Activated naive CD8-positive, alpha-beta T cell treated with anti-CD3 and anti-CD28 coated beads, Interleukin-2, amount 50 U/mL, for 24 hours (primary cell): ENCODE results near the gene SLC2A6.

Experiments used
- ATAC-seq: fragments of 150-1000 bp; cut with Tn5 transposase; one replicate; pipeline ENCODE4 v1.10.0; 2021
- DNase-seq: peaks from one replicate; pipeline ENCODE4 v3.0.0; 2021
- H3K27ac Mint-ChIP-seq: one replicate; pipeline ENCODE4 v1.8.0; 2021; ENCODE audit warnings: mild to moderate bottlenecking, mixed read lengths
- H3K27me3 Mint-ChIP-seq: one replicate; pipeline ENCODE4 v1.8.0; 2021; ENCODE audit warnings: mixed read lengths
- H3K36me3 Mint-ChIP-seq: one replicate; pipeline ENCODE4 v1.8.0; 2021; ENCODE audit warnings: low read depth, mixed read lengths
- H3K4me1 Mint-ChIP-seq: one replicate; pipeline ENCODE4 v1.8.0; 2021; ENCODE audit warnings: mixed read lengths
- H3K4me3 Mint-ChIP-seq: one replicate; pipeline ENCODE4 v1.8.0; 2021; ENCODE audit warnings: mild to moderate bottlenecking, moderate library complexity, mixed read lengths
- H3K9me3 Mint-ChIP-seq: one replicate; pipeline ENCODE4 v1.8.0; 2021; ENCODE audit warnings: mixed read lengths

The SLC2A6 gene

DNA sequence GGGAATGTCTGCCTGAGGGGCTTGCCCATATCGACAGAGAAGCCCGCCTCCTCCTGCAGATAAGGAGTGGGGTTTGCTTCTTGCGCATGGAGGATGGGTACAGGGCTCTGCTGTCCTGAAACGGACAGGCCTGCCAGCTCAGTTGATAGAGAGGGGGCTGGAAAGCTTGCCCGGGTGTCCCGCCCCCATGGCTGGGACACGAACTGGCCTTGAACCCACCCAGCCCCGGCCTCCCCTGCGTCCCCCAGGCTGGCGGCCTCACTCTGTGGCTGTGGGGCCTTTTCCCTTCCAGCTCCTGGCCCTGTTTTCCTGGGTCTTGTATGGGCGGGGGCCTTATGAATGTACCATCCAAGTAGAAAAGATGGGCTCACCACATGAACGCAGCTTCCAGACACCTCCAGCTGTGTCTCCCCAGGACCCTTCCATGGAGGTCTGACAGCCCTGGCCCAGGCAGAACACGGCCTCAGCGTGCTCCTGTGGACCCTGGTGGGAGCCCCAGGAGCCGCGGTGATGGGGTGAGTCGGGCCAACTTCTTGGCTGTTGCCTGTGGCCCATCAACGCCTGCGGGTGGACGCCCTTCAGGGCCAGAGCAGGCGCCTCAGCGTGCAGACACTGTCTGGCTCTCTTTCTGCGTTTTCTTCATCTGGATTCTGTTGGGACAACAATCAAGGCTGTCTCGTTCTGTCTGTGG lies 15.9 kb upstream of the SLC2A6 start:
- no peak for DNase-seq
- Mint-ChIP-seq H3K4me1 (no peaks in the 10 kb centered on the region), H3K27ac (no peak overlapping the region), H3K9me3 (no peaks in the 10 kb centered on the region), H3K4me3 (no peak overlapping the region), H3K27me3 (no peaks in the 10 kb centered on the region), H3K36me3 (no peaks in the 10 kb centered on the region)
- ATAC-seq = no peak

DNA sequence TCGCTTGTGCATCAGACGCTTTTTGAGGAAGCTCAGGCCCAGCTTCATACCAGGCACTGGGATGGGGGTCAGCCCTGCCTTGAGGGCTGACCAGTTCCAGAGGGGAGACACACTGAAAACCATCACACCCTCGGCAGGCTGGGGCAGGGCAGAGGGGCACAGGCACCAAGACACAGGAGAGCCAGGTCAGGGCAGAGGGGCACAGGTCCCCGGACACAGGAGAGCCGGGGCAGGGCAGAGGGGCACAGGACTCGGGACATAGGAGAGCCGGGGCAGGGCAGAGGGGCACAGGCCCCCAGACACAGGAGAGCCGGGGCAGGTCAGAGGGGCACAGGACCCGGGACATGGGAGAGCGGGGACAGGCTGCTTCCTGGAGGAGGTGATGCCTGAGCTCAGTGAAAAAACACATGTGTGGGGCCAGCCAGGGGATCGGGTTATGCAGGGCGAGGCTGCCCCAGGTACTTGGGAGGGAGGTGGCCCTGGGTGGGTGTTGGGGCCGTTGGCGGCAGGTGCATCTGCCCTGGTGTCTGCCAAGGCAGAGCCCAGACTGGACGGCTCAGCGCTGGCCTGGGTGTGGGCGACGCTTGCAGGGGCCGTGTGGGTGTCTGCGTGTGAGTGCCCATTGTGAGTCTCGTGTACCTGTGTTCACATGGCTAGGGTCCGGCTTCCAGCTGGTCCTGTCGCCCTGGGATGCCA lies 15.1 kb upstream of the SLC2A6 start:
- Mint-ChIP-seq H3K27ac (no peak overlapping the region), H3K27me3 (no peaks in the 10 kb centered on the region), H3K36me3 (no peaks in the 10 kb centered on the region), H3K9me3 (no peaks in the 10 kb centered on the region), H3K4me1 (no peaks in the 10 kb centered on the region), H3K4me3 (no peak overlapping the region)
- ATAC-seq = no peak
- DNase-seq = no peak

DNA sequence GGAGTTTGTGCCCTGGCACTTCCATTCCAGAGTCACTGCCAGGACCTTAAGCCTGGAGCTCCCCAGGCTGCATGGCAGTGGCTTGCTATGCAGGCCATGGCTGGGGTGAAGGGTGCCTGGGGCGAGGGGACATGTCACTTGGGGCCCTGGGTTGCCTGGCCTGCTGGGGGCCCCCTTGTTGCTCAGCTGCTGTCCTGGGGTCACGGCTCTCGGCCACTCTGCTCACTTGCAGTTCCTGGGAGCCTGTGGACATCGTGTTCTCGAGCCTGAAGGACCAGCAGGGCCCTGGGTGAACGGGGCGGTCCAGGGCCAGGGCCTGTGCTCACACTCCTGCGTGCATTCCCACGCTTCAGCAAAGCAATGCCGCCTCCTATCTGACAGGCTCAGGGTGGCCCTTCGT lies 14.5 kb upstream of the SLC2A6 start:
- H3K4me1 Mint-ChIP-seq = no peaks in the 10 kb centered on the region
- DNase-seq (no peak), ATAC-seq (no peak)
- H3K27ac Mint-ChIP-seq = no peak overlapping the region
- no peaks in the 10 kb centered on the region for H3K9me3 Mint-ChIP-seq
- H3K27me3 Mint-ChIP-seq = no peaks in the 10 kb centered on the region
- no peaks in the 10 kb centered on the region for H3K36me3 Mint-ChIP-seq
- no peak overlapping the region for H3K4me3 Mint-ChIP-seq

DNA sequence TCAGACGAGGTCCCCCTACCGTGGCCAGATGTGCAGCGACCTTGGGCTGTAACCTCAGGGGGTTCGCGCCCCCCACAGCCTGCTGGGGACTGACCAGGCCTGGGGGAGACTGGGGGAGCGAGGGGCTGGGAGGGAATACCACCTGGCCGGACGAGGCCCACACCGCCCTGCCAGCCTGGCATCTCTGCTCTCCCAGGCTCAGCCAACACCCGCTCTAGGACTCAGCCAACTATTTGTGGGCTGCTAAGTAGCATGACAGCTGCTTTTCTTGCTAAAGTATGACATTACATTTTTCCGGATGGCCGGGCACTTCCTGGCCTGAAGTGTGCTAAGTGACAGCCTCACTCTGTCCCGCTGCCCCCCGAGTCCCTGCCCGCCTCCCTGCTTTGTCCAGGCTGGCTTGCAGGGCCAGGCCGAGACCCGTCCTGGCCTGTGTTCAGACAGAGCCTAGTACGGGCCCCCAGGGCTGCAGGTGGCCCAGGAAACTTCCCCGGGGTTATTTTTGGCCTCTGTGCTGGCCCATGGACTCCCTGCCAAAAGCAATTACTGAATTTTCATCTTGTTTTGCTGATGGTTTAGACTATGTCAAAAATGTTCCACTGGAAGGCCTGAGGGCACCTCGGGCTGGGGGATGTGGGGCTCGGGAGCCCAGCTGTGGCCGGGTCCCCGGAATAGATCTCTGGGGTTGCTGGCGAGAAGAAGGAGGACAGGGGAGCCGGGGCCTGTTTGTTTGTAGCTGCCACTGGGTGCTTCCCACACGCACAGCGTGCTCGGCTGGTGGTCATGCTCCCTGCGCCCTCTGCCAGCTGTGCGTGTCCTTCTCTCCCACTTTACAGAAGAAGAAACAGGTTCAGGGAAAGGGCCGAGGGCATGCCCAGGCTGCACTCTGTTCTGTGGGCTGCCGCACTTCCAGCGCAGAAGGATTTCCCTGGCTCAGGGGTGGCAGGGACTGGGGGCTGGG lies 13.4 kb upstream of the SLC2A6 start:
- Mint-ChIP-seq H3K4me1 (no peaks in the 10 kb centered on the region), H3K9me3 (no peaks in the 10 kb centered on the region)
- no peak for ATAC-seq

DNA sequence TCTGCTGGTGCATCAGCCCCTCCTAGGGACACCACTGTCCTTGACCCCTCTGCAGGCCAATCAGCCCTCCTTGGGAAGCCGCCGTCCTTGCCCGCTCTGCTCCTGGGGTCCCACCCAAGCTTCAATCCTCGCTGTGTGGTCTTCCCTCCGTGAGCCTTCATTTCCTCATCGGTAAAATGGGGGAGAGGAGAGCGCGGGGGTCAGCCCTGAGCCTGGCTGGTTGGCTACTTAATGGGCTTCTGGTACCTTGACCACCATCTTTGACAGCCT lies 12.7 kb upstream of the SLC2A6 start:
- Mint-ChIP-seq H3K27me3 (no peaks in the 10 kb centered on the region), H3K27ac (no peak overlapping the region), H3K9me3 (no peaks in the 10 kb centered on the region), H3K4me1 (no peaks in the 10 kb centered on the region), H3K36me3 (no peaks in the 10 kb centered on the region), H3K4me3 (no peak overlapping the region)
- no peak for ATAC-seq
- DNase-seq = no peak

More for the DNA sequence above, 13.4 kb upstream of the SLC2A6 start:
- DNase-seq = no peak
- Mint-ChIP-seq H3K27ac (no peak overlapping the region), H3K4me3 (no peak overlapping the region), H3K27me3 (no peaks in the 10 kb centered on the region), H3K36me3 (no peaks in the 10 kb centered on the region)

DNA sequence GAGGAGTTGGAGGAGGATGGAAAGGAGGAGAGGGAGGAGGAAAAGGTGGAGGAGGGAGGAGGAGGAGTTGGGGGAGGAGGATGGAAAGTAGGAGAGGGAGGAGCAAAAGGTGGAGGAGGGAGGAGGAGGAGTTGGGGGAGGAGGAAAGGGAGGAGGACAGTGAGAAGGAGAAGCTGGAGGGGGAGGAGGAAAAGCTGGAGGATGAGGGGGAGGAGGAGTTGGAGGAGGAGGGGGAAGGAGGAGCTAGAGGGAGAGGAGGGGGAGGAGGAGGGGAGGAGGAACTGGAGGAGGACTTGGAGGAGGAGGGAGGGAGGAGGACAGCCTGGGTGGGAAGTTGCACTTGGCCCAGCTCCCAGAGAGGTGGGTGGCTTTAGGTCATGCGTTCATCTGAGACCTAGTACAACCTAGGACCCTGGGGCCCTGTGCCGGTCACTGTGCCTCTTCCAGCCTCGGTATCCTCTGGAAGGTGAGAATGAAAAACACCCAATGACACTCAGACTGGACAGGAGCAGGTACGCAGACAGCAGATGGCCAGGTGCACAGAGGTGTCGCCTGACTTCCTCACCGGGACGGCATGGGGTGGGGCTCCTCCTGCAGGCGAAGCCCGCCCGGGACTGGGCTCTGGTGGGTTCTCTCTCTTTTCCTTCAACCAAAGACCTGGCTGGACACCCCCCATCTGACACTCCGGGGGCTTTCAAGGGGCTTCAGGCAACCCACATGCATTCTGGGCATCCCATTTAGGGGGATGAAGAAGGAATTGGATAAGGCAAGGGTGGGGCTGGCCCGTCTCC lies 12.2 kb upstream of the SLC2A6 start:
- H3K27ac Mint-ChIP-seq = no peak overlapping the region
- H3K9me3 Mint-ChIP-seq = no peaks in the 10 kb centered on the region
- H3K27me3 Mint-ChIP-seq = no peaks in the 10 kb centered on the region
- DNase-seq = no peak
- peaks cover 2% of the 10 kb centered on the region for H3K4me1 Mint-ChIP-seq
- ATAC-seq = no peak
- no peaks in the 10 kb centered on the region for H3K36me3 Mint-ChIP-seq
- no peak overlapping the region for H3K4me3 Mint-ChIP-seq

DNA sequence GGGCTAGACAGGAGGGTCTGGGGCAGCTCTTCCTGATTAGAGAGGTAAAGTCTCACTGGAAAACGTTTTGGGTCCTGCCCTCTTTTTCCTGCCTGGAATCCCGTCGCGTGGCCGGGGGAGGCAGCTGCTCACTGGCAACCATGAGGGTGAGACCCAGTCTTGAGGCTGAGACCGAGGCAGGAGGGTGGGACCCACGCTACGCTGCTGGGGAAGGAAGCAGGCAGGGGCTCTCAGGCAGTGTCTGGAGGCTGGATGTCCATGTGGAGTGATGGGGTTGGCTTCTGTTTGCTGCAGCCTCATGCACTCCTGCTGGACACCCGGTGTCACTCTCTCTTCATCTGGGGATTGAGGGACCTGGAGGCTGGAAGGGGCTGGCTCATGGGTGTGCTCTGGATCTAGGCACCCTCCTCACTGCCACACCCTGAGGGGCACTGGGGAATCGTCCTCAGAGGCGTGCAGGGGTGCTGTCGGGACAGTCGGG lies 11.3 kb upstream of the SLC2A6 start:
- DNase-seq = no peak
- H3K27me3 Mint-ChIP-seq = no peaks in the 10 kb centered on the region
- H3K4me1 Mint-ChIP-seq = peaks cover 3% of the 10 kb centered on the region
- no peak for ATAC-seq
- H3K4me3 Mint-ChIP-seq = no peak overlapping the region
- no peak overlapping the region for H3K27ac Mint-ChIP-seq
- no peaks in the 10 kb centered on the region for H3K36me3 Mint-ChIP-seq
- no peaks in the 10 kb centered on the region for H3K9me3 Mint-ChIP-seq

DNA sequence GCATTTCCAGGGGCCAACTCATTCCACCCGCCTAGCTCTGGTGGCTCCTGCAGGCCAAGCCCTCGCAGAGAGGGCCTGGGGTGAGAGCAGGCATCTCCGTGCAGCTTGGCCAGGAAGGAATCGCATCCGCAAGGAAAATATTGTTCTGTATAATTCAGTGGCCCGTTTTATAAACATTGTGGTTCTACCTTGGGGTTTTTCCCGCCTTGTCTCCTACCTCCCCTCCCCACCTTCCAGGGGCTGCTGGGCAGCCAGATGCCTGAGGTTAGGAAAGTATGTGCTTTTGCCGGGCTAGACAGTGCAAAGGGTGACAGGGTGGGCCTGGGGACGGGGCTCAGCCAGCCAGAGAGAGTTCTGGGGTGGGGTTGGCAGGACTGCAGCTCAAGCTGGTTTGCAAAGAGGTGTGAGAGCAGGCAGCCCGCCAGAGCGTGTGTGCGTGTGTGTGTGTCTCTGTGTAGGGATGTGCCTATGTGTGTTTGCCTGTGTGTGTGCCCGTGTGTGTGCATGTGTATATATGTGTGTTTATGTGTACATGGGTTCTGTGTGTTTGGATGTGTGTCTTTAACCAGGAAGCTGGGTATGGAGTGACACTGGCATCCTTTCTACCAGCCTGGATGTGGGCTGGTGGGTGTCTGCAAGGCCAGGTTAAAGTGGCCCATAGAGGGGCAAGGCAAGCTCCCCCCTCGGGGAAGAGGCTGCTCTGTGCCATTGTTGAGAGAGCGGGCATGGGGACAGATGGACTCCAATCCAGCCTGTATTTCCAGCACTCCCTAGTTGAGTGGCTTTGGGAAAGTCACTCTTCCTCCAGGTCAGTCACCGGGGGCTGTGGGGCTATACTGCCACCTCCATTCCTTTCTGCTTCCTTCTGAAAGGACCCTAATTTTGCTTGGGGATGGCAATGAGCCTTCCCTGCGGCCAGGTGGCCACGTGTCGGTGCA lies 10.6 kb upstream of the SLC2A6 start:
- H3K4me3 Mint-ChIP-seq = no peak overlapping the region
- peaks cover 3% of the 10 kb centered on the region for H3K4me1 Mint-ChIP-seq
- ATAC-seq (no peak), DNase-seq (no peak)
- H3K9me3 Mint-ChIP-seq = no peaks in the 10 kb centered on the region
- no peak overlapping the region for H3K27ac Mint-ChIP-seq
- no peaks in the 10 kb centered on the region for H3K36me3 Mint-ChIP-seq
- H3K27me3 Mint-ChIP-seq = no peaks in the 10 kb centered on the region

DNA sequence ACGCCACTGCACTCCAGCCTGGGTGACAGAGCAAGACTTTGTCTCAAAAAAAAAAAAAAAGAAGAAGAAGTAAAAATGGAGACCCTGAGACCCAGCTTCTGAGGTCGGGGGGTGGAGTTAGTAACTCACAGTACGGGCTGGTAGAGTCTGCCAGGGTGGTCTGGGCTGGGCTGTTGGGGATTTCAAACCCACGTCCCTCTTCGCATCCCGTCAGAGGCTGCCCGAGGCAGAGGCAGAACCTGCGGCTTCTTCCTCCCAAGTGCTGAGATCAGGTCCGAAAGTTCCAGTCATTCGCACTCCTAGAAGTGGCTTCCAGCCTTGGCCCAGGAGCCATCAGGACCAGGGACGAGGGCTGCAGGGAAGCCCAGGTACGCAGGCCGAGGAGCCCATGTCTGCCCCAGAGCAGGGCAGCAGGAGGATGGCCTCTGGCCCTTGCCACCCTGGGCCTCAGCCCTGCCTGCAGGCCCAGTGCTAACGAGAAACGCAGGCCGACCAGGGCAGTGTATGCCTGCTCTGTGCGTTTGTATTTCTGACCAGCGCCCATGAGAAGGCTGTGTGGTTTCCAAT lies 9.9 kb upstream of the SLC2A6 start:
- Mint-ChIP-seq H3K27me3 (no peaks in the 10 kb centered on the region), H3K4me1 (peaks cover 3% of the 10 kb centered on the region), H3K27ac (no peak overlapping the region), H3K4me3 (no peak overlapping the region), H3K36me3 (no peaks in the 10 kb centered on the region), H3K9me3 (no peaks in the 10 kb centered on the region)
- DNase-seq (no peak), ATAC-seq (no peak)

DNA sequence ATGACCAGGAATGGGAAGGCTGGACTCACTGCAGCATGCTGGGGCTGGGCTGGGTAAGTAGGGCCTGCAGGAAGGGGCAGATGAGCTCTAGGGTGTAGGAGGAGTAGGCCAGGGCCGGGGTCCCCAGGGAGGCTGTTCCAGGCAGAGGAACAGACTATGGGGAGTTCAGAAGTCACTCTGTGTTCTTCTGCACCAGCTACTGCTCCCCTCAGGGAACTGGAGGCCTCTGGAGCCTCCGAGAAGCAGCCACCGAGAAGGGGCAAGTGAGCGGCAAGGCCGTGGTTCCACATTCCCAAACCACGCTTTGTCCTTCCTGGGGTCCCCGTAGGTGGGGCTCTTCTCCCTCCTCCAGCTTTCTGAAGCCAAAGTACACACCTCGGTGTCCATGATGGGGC lies 8.4 kb upstream of the SLC2A6 start:
- no peak overlapping the region for H3K4me3 Mint-ChIP-seq
- no peak for DNase-seq

DNA sequence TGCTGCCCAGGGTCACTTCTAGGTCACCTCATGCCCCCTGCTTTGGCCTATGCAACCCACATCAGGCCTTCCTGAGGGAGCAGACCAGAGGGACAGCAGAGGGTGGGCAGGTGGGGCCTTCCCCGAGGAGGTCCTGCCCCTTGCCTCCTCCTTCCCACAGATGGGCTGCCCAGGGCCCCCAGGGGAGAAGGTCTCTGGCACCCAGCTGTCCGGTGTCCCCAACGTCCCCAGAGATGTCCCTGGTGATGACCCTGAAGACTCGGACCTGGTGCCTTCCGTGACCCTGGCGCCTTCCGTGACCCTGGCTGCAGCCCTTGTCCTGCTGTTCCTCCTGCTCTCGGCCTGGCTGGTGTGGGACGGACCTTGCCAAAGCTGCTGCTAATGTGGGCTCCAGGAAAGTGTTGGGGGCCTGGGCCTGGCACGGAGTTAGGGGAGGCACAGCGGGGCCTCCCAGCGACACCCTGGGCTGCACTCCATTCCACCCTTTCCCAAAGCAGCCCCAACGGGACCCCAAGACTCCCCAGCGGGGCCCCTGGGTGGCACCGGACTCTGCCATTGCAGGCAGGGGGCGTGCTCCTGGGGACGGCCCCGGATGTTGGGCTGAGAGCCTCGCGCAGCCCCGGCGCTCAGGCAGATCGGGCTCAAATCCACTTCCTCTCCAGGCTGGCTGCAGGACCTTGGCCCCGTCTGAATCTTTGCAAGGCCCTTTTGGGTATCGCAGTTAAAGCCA lies 6.8 kb upstream of the SLC2A6 start:
- Mint-ChIP-seq H3K36me3 (no peaks in the 10 kb centered on the region), H3K27me3 (no peaks in the 10 kb centered on the region), H3K9me3 (no peaks in the 10 kb centered on the region), H3K4me1 (peaks cover 3% of the 10 kb centered on the region), H3K4me3 (no peak overlapping the region), H3K27ac (peak overlapping the region; percentile 68)
- ATAC-seq = peak; percentile 35
- DNase-seq = peak; percentile 28

More for the DNA sequence above, 8.4 kb upstream of the SLC2A6 start:
- Mint-ChIP-seq H3K36me3 (no peaks in the 10 kb centered on the region), H3K27ac (no peak overlapping the region), H3K4me1 (peaks cover 3% of the 10 kb centered on the region), H3K27me3 (no peaks in the 10 kb centered on the region), H3K9me3 (no peaks in the 10 kb centered on the region)
- ATAC-seq = no peak

DNA sequence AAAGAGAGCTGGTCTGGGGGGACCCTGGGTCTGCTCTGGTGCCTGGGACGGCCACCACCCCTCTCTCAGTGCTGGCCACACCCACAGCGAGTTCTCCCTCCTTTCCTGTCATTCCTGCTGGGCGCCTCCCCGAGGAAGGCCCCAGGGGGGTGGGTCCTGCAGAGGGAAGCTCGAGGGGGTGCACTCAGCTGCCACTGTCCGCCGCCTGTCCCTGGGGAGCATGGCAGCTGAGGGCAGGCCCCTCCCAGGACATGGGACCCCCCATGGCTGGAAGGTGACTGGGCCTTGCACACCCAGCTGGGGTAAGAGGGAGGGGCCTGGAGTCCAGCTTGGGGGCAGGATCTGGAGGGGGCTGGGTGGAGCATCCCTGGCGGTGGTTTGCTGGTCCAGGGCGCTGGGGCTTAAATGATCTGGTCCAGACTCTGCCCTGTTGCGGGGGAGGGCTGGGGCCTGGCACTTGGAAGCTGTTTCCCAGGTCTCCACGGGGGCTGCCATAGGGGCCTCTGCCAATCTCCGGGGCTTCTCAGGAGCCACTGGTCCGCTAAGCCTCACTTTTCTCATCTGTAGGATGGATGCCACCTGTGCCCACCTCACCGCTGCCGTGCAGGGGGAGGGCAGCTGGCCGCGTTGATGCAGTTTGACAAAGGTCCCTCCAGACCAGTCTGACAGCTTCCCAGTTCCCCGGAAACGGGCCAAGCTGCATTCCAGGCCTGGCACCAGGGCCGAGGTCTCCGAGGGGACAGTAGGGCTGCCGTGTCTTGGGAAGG lies 6.0 kb upstream of the SLC2A6 start:
- DNase-seq (no peak), ATAC-seq (no peak)
- no peaks in the 10 kb centered on the region for H3K9me3 Mint-ChIP-seq
- no peaks in the 10 kb centered on the region for H3K36me3 Mint-ChIP-seq
- H3K27me3 Mint-ChIP-seq = no peaks in the 10 kb centered on the region
- peaks cover 5% of the 10 kb centered on the region for H3K4me1 Mint-ChIP-seq
- H3K4me3 Mint-ChIP-seq = no peak overlapping the region
- no peak overlapping the region for H3K27ac Mint-ChIP-seq
